ENCODE data around the gene FLAD1.
A peak's percentile ranks its signal among the peaks of the same experiment; 100 is the strongest.

FLAD1 gene

DNA sequence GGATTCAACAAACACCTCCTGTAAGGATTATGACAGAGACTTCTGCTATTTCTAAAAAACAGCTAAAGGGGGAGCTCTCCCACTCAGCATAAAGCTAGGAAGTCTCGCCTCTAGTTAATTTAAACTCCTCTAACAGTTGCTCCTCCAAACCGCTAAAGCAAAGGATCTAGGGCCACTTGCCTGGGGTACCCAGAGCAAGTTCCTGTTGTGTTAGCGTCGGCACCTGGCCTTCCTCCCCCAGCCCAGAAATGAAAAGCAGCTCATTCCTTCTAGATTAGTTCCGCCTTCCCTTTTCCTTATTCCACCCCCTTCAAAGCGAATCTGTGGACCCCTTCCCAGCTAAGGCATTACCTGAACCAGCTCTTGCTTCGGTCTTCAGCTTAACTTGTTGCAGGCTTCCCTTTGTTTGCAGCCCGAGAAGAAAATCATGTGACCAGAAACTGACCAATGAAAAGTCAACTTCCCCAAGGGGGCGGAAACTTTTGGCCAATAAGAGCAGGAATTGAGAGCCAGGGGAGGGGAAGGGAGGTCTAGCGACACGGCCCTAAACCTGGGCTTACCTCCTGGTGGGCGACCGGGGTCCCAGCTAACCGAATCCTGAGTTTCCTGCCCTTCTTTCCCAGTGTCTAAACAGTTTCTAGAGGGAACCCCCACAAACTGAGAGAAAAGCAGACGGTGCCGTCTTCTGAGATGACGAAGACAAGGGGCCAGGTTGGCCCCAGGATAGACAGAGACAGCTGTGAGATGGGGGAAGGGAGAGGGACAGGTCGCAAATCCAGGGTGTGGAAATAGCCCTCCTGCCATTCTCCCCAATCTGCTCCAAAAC, 27.2 kb upstream of the FLAD1 start, which contains the start of gene PBXIP1:
PBXIP1 (minus strand) TSS at position 382 of the 826 bp plus-strand sequence. CDS start 2,378 bp downstream, outside the sequence.
- H3K9me3 Mint-ChIP-seq: no peaks in the 10 kb centered on the region
- H3K27me3 Mint-ChIP-seq (ENCODE audit: low read depth): no peaks in the 10 kb centered on the region
- peak within 1 kb of the TSS; percentile 95 to 98 (median 98) for H3K27ac Mint-ChIP-seq
- TF ChIP-seq, protein P1, sequence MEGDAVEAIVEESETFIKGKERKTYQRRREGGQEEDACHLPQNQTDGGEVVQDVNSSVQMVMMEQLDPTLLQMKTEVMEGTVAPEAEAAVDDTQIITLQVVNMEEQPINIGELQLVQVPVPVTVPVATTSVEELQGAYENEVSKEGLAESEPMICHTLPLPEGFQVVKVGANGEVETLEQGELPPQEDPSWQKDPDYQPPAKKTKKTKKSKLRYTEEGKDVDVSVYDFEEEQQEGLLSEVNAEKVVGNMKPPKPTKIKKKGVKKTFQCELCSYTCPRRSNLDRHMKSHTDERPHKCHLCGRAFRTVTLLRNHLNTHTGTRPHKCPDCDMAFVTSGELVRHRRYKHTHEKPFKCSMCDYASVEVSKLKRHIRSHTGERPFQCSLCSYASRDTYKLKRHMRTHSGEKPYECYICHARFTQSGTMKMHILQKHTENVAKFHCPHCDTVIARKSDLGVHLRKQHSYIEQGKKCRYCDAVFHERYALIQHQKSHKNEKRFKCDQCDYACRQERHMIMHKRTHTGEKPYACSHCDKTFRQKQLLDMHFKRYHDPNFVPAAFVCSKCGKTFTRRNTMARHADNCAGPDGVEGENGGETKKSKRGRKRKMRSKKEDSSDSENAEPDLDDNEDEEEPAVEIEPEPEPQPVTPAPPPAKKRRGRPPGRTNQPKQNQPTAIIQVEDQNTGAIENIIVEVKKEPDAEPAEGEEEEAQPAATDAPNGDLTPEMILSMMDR (IDR thresholded peaks at IDR 0.05; ENCODE audit: unreplicated experiment in 3 of 3): peak; percentile 23 to 46 (median 39)
- H3K36me3 Mint-ChIP-seq (ENCODE audit: low read depth): peaks cover 8% of the 10 kb centered on the region
- peak within 1 kb of the TSS; percentile 87 to 91 (median 90) for H3K4me3 Mint-ChIP-seq
- H3K4me1 Mint-ChIP-seq: peaks cover 72% of the 10 kb centered on the region

DNA sequence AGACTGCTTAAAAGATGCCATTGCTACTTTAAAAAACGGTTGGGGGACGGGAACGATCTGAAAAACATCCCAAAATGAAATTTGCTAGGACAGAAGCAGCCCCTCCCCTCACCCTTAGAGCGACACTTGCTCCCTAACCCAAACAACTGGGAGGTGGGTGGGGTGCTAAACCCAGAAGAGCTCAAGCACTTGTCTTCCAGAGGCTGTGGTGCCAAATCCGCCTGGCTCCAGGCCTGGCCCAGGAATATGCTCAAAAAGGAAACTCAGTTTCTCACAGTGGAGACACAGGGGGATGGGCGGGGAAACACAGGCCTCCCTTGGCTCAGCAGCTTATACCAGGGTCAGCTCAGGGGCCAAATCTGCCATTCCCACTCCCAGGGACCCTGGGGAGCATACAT, 26.6 kb upstream of the FLAD1 start:
- H3K4me1 Mint-ChIP-seq: peaks cover 76% of the 10 kb centered on the region
- peak overlapping the region; percentile 87 to 91 (median 90) for H3K4me3 Mint-ChIP-seq
- H3K9me3 Mint-ChIP-seq: no peaks in the 10 kb centered on the region
- TF ChIP-seq, protein P1 (IDR thresholded peaks at IDR 0.05; ENCODE audit: unreplicated experiment in 3 of 3): no peak
- H3K27ac Mint-ChIP-seq: peak overlapping the region; percentile 95 to 98 (median 98)
- peaks cover 8% of the 10 kb centered on the region for H3K36me3 Mint-ChIP-seq (ENCODE audit: low read depth)
- no peaks in the 10 kb centered on the region for H3K27me3 Mint-ChIP-seq (ENCODE audit: low read depth)

DNA sequence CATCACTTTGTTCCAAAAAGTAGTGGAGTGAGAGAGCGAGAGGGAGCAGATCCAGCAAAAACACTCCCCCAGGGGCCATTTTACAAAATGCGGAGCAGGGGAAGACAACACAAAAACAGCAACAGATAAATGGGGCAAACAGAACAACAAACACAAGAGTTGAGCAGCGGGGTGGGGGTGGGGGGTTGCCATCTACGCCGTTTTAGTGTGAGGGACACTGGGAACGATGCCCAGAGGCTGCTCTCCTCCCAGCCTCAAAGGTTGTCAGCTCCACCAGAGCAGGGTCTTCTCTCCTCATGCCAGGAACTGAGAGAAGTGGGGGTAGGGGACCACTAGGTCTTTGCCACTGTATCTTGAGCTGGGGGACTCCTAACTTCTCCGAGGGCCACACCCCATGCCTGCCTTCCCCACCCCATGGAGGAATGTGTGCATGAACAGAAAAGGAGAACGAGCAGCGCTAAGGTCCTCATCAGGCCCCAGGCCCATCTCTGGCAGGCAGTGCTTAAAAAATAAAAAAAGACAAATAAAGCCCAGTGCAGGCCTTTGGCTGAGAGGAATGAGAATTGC, 26.0 kb upstream of the FLAD1 start:
- TF ChIP-seq, protein P1 (IDR thresholded peaks at IDR 0.05; ENCODE audit: unreplicated experiment in 3 of 3): no peak
- H3K4me1 Mint-ChIP-seq: peaks cover 73% of the 10 kb centered on the region
- peak overlapping the region; percentile 87 to 91 (median 90) for H3K4me3 Mint-ChIP-seq
- H3K27ac Mint-ChIP-seq: peak overlapping the region; percentile 95 to 98 (median 98)
- H3K27me3 Mint-ChIP-seq (ENCODE audit: low read depth): no peaks in the 10 kb centered on the region
- H3K36me3 Mint-ChIP-seq (ENCODE audit: low read depth): peaks cover 9% of the 10 kb centered on the region
- no peaks in the 10 kb centered on the region for H3K9me3 Mint-ChIP-seq

DNA sequence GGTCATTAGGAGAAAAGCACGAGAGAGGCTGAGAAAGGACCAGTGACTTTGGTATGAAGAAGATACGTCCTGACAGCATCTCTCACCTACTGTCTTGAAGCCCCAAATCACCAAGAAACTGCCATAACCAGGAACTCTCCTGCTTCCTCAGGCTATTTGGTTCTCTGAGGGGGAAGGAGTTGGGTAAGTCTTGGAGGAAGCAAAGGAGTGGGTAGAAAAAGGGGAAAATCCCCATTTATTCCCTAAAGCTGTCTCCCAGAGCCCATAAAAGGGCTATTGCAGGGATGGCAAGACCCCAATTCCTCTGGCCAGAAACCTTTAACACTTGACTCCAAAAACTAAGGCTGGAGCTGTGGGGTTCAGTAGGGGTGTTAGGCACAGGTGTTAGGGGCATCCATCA, 25.1 kb upstream of the FLAD1 start:
- Mint-ChIP-seq H3K4me3 (peak overlapping the region; percentile 55 to 91 (median 90)), H3K36me3 (ENCODE audit: low read depth) (peaks cover 13% of the 10 kb centered on the region), H3K4me1 (peaks cover 73% of the 10 kb centered on the region), H3K27me3 (ENCODE audit: low read depth) (no peaks in the 10 kb centered on the region), H3K9me3 (no peaks in the 10 kb centered on the region), H3K27ac (peak overlapping the region; percentile 95 to 98 (median 98))
- TF ChIP-seq, protein P1 (IDR thresholded peaks at IDR 0.05; ENCODE audit: unreplicated experiment in 3 of 3): no peak

DNA sequence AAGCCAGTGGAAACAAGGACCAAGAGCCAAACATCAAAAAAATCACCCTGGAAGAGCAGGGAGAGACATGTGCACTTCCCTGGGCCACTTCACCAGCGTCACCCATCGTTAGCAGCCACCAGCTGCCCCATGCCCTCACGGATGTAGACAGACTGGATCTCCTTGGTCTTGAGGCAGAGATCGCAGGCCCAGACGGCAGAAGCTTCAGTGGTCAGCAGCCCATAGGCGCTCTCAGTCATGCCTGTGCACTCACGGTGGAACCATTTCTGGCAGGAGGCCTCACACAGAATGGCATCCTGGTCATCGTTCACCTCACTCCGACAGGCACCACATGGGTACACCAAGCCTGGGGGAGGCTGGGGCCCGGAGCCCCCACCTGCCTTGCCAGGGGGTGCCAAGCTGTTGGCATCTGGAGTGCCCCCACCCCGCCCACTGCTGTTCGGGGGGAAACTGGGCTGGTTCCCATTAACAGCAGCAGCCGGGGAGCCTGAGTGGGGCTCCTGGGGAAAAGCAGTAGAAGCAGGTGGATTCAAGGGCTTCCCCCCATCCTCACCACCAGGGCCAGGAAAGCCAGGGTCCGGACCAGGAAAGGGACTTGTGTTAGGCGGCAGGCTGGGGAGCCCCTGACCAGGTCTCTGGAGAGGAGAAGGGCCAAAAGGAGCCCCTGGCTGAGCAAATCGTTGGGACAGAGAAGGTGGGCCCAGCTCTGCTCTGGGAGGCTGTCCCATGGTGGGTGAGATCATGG, 24.3 kb upstream of the FLAD1 start:
- peaks cover 21% of the 10 kb centered on the region for H3K36me3 Mint-ChIP-seq (ENCODE audit: low read depth)

More for the DNA sequence above, 24.3 kb upstream of the FLAD1 start:
- no peaks in the 10 kb centered on the region for H3K9me3 Mint-ChIP-seq
- peak overlapping the region; percentile 32 to 95 (median 72) for H3K27ac Mint-ChIP-seq
- H3K4me1 Mint-ChIP-seq: peaks cover 75% of the 10 kb centered on the region
- H3K4me3 Mint-ChIP-seq: peak overlapping the region; percentile 55 to 91 (median 90)
- TF ChIP-seq, protein P1 (IDR thresholded peaks at IDR 0.05; ENCODE audit: unreplicated experiment in 3 of 3): no peak
- H3K27me3 Mint-ChIP-seq (ENCODE audit: low read depth): no peaks in the 10 kb centered on the region

Data from nephron (organoid).